Thyroid gland (tissue), 4 donors: ENCODE results near the gene OR2AG1. TPM values are rescaled to one million over a fixed set of nuclear protein-coding genes. Genes with fewer than 3 reads are reported as not detected.
A peak's percentile ranks its signal among the peaks of the same experiment; 100 is the strongest.

ENCODE experiments used
- DNase-seq, 2 donors: peaks; one replicate each; pipeline ENCODE4 v3.0.0-alpha.2; 2019
- H3K27ac ChIP-seq, 3 donors: fragments of 200-600 bp; sonication (generic); 1 replicate in 2 of 3; 2 replicates in 1 of 3; pipeline ENCODE4 v1.5.1; 2016 to 2019; ENCODE audit warnings: mild to moderate bottlenecking in 1 of 3, moderate library complexity in 1 of 3
- H3K27me3 ChIP-seq: fragments of 200-600 bp; sonication (generic); one replicate; pipeline ENCODE4 v1.5.1; 2019
- H3K36me3 ChIP-seq, 2 donors: fragments of 200-600 bp; sonication (generic); one replicate each; pipeline ENCODE4 v1.5.1; 2016 to 2019
- H3K4me1 ChIP-seq, 2 donors: fragments of 200-600 bp; sonication (generic); one replicate each; pipeline ENCODE4 v1.5.1; 2017 to 2019
- H3K4me3 ChIP-seq, 3 donors: fragments of 200-600 bp; sonication (generic); replicated peaks in 1 of 3; 1 replicate in 2 of 3; 2 replicates in 1 of 3; pipeline ENCODE4 v1.5.1; 2016; ENCODE audit warnings: mild to moderate bottlenecking in 1 of 3
- H3K9me3 ChIP-seq: fragments of 200-600 bp; sonication (generic); one replicate; pipeline ENCODE4 v1.5.1; 2017
- POLR2A ChIP-seq, 2 donors: fragments of 450-650 bp; IDR thresholded peaks; one replicate each; pipeline ENCODE4 v1.6.1; 2017; ENCODE audit warnings: antibody characterized with exemption in 2 of 2, mild to moderate bottlenecking in 2 of 2, moderate library complexity in 1 of 2
- WGBS, 2 donors: methylation state at CpG; one replicate each; pipeline ENCODE4 v1.1.5; 2017; 5-methylcytosine and 5-hydroxymethylcytosine counted together
- intact Hi-C: fragments of 100-400 bp; cut with DNase I; formaldehyde crosslinking; loops from one replicate; pipeline ENCODE4 v1.15.1; 2023
- total RNA-seq, 4 donors: library from RNA; depleted of rRNA; stranded (reverse); fragments of >200 nt; gene quantifications; one replicate each; pipeline ENCODE4 v1.2.3, GENCODE V29; 2016
- TF ChIP-seq, protein P1 (sequence below), 6 experiments: fragments of 200-600 bp in 3 of 6; fragments of 450-650 bp in 3 of 6; sonication (generic) in 3 of 6; IDR thresholded peaks; one replicate each; pipeline ENCODE4 v1.5.1; 2016 to 2019; ENCODE audit warnings: antibody characterized with exemption in 6 of 6, mild to moderate bottlenecking in 2 of 6, inconsistent platforms in 1 of 6, moderate library complexity in 1 of 6

The OR2AG1 gene
- total RNA-seq, 4 donors from 2014 or later = not detected

- no peak overlapping the region for H3K27ac ChIP-seq
- H3K4me3 ChIP-seq = no peak overlapping the region
- no peaks in the 10 kb centered on the region for H3K27me3 ChIP-seq
- no peaks in the 10 kb centered on the region for H3K4me1 ChIP-seq
- H3K36me3 ChIP-seq = no peaks in the 10 kb centered on the region
- 50% methylated on average over 2 of the region's 2 CpGs for WGBS, 2 donors
- TF ChIP-seq, protein P1, sequence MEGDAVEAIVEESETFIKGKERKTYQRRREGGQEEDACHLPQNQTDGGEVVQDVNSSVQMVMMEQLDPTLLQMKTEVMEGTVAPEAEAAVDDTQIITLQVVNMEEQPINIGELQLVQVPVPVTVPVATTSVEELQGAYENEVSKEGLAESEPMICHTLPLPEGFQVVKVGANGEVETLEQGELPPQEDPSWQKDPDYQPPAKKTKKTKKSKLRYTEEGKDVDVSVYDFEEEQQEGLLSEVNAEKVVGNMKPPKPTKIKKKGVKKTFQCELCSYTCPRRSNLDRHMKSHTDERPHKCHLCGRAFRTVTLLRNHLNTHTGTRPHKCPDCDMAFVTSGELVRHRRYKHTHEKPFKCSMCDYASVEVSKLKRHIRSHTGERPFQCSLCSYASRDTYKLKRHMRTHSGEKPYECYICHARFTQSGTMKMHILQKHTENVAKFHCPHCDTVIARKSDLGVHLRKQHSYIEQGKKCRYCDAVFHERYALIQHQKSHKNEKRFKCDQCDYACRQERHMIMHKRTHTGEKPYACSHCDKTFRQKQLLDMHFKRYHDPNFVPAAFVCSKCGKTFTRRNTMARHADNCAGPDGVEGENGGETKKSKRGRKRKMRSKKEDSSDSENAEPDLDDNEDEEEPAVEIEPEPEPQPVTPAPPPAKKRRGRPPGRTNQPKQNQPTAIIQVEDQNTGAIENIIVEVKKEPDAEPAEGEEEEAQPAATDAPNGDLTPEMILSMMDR (IDR thresholded peaks at IDR 0.05) = peak in 5 of 6 experiments; percentile 40 to 82 (median 63)
- no peak for TF ChIP-seq POLR2A (IDR thresholded peaks at IDR 0.05)
- DNase-seq = peak; percentile 65 to 72
- intact Hi-C loops = loop anchor here (10.0 kb wide), 1 partner anchor 53 kb away; no protein-coding TSS in a partner anchor
- H3K9me3 ChIP-seq = no peaks in the 10 kb centered on the region
Observed at GRCh38 chr11:6757373-6757967, 25.4 kb upstream of the OR2AG1 start.

DNA sequence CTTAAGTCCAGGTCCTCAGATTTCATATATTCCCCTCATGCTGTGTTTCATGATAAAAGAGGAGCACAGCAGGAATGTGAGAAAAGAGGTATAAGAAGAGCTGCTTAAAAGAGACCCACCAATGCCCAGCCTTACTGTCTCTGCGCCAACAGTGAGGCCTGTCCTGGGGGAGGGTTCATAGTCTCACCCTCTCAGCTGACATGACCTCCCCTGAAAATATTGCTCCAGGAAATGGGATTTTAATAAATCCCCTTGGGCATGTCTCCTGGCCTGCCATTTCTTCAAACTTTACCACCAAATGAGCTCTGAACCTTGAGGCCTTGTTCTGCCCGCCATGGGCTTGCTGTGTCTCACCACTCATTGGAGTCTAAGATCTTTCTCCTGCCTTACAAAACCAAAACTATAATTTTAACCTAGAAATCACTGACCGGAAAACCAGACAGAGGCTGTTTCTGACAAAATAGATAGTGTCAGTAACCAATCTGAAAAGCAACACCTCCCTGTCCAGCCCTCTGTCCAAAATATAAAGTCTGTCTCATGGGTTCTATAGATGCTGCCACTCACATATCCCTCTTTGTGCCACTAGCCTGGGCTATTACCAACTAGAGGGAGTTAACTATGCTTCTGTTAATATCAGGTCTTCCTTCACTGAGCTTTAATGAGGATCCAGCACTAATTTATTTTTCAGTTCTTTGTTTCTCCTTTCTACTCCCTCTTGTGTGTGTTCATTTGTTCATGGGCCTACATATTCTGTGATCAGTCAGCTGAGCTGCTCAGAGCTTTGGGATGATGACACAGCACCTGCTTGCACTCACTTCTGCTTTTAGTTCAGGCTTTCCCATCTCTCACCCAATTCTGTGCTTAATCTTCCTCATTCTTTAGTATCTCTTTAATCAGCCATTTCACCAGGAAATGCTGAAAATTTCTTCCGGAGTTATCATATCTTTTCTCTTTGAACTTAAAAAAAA, 10.6 kb upstream of the OR2AG1 start, which contains the start of gene OR2AG2:
OR2AG2 (minus strand) TSS at position 51 of the 968 bp plus-strand sequence. CDS start 3,019 bp downstream, outside the sequence.
- Histone ChIP-seq H3K9me3 (no peaks in the 10 kb centered on the region), H3K4me3 (no peak within 1 kb of the TSS), H3K27ac (no peak within 1 kb of the TSS), H3K27me3 (no peaks in the 10 kb centered on the region), H3K4me1 (no peaks in the 10 kb centered on the region), H3K36me3 (no peaks in the 10 kb centered on the region)
- 90% methylated on average over 3 of the region's 4 CpGs for WGBS, 2 donors
- TF ChIP-seq POLR2A (IDR thresholded peaks at IDR 0.05) = no peak
- TF ChIP-seq, protein P1 (IDR thresholded peaks at IDR 0.05) = no peak
- no peak for DNase-seq
- intact Hi-C loops = no loop called here

DNA sequence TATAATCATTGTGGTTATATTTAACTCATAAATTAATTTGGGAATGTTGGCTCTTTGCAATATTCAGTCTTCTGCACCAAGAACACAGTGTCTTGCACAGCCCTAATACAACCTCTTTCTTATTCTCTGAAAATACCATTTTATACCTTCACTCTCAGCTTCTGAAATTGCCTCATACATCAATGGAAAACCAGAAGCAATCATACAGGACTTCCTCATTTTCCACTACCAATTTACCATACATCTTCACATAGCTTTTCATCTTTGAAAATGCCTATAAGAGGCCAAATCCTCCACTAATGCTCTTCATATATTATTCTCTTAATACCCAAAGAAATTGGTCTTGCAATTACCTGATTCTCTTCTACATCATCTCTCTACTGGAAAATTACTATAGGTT, 4.3 kb upstream of the OR2AG1 start:
- Histone ChIP-seq H3K36me3 (no peaks in the 10 kb centered on the region), H3K9me3 (no peaks in the 10 kb centered on the region), H3K27me3 (no peaks in the 10 kb centered on the region), H3K4me3 (no peak overlapping the region), H3K4me1 (no peaks in the 10 kb centered on the region), H3K27ac (no peak overlapping the region)
- no peak for TF ChIP-seq POLR2A (IDR thresholded peaks at IDR 0.05)
- TF ChIP-seq, protein P1 (IDR thresholded peaks at IDR 0.05) = no peak
- no peak for DNase-seq
- intact Hi-C loops = no loop called here

DNA sequence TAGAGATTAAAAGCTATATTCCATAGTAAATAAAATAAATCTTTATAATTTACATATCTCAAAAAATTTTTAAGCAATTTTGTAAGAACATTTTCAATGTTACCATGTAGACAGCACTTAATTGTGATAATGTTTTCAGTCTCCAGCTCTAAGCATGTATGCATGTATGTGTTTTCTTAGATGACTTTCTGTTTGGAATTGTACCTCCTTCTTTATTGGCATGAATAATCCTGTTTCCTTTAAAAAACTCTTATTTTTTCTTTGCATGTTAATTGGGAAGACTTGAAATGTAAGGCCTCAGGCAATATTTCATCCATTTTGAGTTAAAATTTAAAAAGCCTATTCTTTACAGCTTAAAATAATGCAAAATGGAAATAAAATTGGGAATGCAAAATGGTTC, 2.0 kb upstream of the OR2AG1 start:
- TF ChIP-seq, protein P1 (IDR thresholded peaks at IDR 0.05) = no peak
- TF ChIP-seq POLR2A (IDR thresholded peaks at IDR 0.05) = no peak
- no peaks in the 10 kb centered on the region for H3K36me3 ChIP-seq

GRCh38 chr11:6790546-6790945, 7.7 kb downstream of the OR2AG1 start:
- Histone ChIP-seq H3K36me3 (no peaks in the 10 kb centered on the region), H3K27me3 (no peaks in the 10 kb centered on the region), H3K4me1 (no peaks in the 10 kb centered on the region), H3K27ac (no peak overlapping the region), H3K9me3 (no peaks in the 10 kb centered on the region), H3K4me3 (no peak overlapping the region)
- 63 to 65% methylated on average over 2 of the region's 2 CpGs for WGBS, 2 donors
- TF ChIP-seq, protein P1 (IDR thresholded peaks at IDR 0.05) = no peak
- TF ChIP-seq POLR2A (IDR thresholded peaks at IDR 0.05) = no peak
- DNase-seq = no peak
- intact Hi-C loops = no loop called here

More for the DNA sequence above, 2.0 kb upstream of the OR2AG1 start:
- no peak overlapping the region for H3K4me3 ChIP-seq
- intact Hi-C loops = no loop called here
- H3K27me3 ChIP-seq = no peaks in the 10 kb centered on the region
- H3K9me3 ChIP-seq = no peaks in the 10 kb centered on the region
- DNase-seq = no peak
- H3K27ac ChIP-seq = no peak overlapping the region
- no peaks in the 10 kb centered on the region for H3K4me1 ChIP-seq
